SH-SY5Y (cell line): ENCODE data around the gene CSTF3.

Experiments used
- GATA2 ChIP-seq: IDR thresholded peaks from 2 replicates; pipeline ENCODE4 v1.6.1; 2011; ENCODE audit warnings: mild to moderate bottlenecking, low read depth, low read length
- GATA3 ChIP-seq: IDR thresholded peaks from 2 replicates; pipeline ENCODE4 v1.6.1; 2011; ENCODE audit warnings: low read depth, mild to moderate bottlenecking, low read length, moderate library complexity

- TF ChIP-seq GATA2 (no peak), GATA3 (no peak)
Measured at GRCh38 chr11:33125025-33125424, 36.3 kb downstream of the CSTF3 start.
